HG02884 (cell line): ENCODE data around the gene SSTR5.

Experiments
- ATAC-seq: cut with Tn5 transposase; IDR thresholded peaks from one replicate; pipeline ENCODE4 v1.9.1; 2021; ENCODE audit warnings: mild to moderate bottlenecking, moderate library complexity; ENCODE audit not compliant: unreplicated experiment

Gene SSTR5

GRCh38 chr16:1101133-1101532, 28.6 kb downstream of the SSTR5 start:
- ATAC-seq: no peak

GRCh38 chr16:1101573-1102332, 29.2 kb downstream of the SSTR5 start:
- no peak for ATAC-seq

- no peak for ATAC-seq
Observed at GRCh38 chr16:1102333-1102700, 29.8 kb downstream of the SSTR5 start.

GRCh38 chr16:1102921-1103635, 30.5 kb downstream of the SSTR5 start:
- no peak for ATAC-seq

GRCh38 chr16:1103636-1103980, 31.1 kb downstream of the SSTR5 start:
- ATAC-seq: no peak

GRCh38 chr16:1105888-1106620, 33.5 kb downstream of the SSTR5 start:
- no peak for ATAC-seq

GRCh38 chr16:1106659-1107058, 34.1 kb downstream of the SSTR5 start:
- no peak for ATAC-seq

GRCh38 chr16:1107141-1107540, 34.6 kb downstream of the SSTR5 start:
- no peak for ATAC-seq

GRCh38 chr16:1107731-1108130, 35.2 kb downstream of the SSTR5 start:
- no peak for ATAC-seq

- no peak for ATAC-seq
Observed at GRCh38 chr16:1108299-1109252, 36.0 kb downstream of the SSTR5 start.

- ATAC-seq: no peak
Observed at GRCh38 chr16:1109648-1110047, 37.1 kb downstream of the SSTR5 start.

GRCh38 chr16:1112506-1113184, 40.1 kb downstream of the SSTR5 start:
- no peak for ATAC-seq

- ATAC-seq: no peak
Observed at GRCh38 chr16:1113489-1113888, 40.9 kb downstream of the SSTR5 start.

- no peak for ATAC-seq
Observed at GRCh38 chr16:1113889-1114526, 41.5 kb downstream of the SSTR5 start.

GRCh38 chr16:1116693-1117077, 44.1 kb downstream of the SSTR5 start:
- no peak for ATAC-seq

GRCh38 chr16:1117176-1117900, 44.8 kb downstream of the SSTR5 start:
- ATAC-seq: no peak

GRCh38 chr16:1117926-1118325, 45.4 kb downstream of the SSTR5 start:
- ATAC-seq: no peak

- no peak for ATAC-seq
Observed at GRCh38 chr16:1119129-1119528, 46.6 kb downstream of the SSTR5 start.
